Raji (cell line): Measurements from ENCODE around the gene MYO5A.

Experiments
- POLR2A ChIP-seq: IDR thresholded peaks from 2 replicates; pipeline ENCODE4 v1.6.1; 2011; ENCODE audit warnings: low read depth, low read length, control low read depth; ENCODE audit not compliant: insufficient read depth

MYO5A gene

DNA sequence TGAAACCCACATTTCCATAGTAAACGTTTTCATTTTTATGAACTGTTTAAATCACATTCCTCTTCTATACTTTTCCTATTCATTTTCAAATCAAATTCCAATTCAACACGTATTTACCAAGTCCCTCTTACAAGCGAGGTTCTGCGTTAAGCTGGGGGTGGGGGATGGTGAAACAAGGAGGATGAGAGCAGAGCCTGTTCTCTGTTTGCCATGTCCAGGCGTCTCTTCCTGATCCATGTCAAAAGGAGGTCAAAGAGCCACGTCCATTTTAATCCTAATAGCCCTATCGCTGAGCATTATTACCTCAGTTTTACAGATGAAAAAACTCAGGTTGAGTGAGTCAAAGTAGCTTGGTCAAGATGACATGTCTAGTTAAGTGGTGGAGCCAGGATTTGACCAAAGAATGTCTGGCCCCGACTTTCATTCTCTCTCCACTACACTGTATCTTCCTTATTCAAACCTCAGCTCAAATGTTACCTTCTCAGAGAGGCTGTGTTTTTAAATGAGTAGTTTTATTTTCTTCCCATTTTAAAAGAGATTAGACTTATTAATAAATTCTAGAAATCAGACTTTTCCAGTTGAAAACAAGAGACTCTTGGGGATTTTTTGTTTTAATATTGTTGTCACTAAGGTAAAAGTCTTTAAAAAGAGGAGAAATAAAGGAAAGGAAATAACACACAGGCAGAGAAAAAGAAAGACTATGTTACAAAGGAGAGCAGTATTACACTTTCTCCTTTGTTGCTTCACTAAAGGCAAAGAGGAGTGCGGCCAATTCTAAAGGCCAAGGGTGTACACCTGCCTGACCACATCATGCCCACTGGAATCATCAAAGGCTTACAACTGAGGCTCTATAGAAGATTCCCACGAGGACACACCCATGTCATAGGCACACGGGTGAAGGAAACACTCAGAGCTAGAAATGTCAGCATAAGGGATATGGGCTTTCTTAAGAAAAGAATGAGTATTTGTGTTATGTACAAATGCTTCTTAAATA is 42.4 kb downstream of the MYO5A start:
- TF ChIP-seq POLR2A = no peak

DNA sequence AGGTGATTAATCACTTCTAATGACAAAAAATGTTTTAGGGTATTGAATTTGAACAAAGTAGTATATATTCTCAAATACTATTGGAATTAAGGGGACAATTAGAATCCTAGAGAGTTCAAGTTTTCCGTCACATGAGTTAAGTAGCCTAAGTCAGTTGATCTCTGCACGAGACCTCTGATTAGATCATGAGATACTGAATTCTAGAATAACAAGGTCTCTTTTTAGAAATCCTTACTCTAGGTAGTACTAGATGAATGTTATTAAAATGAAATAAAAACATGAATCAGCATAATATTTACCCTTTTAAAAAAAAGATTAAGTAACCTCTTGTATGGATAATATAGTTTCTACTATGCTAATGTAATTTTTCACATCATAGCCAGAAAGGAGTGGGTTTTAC is 43.4 kb downstream of the MYO5A start:
- TF ChIP-seq POLR2A = no peak

DNA sequence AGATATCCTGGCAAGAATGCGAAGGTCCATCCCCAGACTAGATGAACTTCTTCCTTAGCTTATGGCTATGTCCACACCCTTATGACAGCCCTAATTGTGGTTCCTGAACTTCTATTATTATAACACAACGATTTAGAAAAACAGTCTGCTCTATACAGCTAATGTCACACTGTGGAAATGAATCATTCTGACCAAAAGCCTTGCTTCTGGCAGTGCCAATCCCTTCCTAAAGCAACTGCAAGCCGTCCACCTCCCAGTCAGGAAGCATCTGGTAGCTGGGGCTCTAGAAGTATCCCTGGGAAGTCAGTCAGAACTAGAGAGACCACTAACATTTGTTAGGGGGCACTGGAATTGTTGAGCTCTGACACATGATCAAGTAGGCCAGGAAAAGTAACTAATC is 45.0 kb downstream of the MYO5A start:
- TF ChIP-seq POLR2A = no peak

DNA sequence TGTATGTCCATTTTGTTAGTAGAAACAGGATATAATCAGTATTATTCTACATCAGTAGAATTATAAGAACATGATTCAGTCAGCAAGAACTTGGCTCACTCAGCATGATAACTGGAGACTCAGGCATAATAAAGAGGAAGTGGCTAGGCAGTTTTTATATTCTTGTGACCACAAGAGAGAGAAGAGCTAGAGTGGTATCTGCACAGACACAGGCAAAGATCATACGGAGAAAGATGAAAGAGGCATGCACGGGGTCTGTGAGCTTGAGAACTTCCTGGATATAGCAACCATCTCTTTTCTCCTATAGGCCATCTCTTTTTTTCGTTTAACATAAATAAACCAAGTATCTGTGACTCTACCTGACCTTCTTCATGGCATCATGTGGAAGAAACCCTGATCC is 46.8 kb downstream of the MYO5A start:
- no peak for TF ChIP-seq POLR2A

DNA sequence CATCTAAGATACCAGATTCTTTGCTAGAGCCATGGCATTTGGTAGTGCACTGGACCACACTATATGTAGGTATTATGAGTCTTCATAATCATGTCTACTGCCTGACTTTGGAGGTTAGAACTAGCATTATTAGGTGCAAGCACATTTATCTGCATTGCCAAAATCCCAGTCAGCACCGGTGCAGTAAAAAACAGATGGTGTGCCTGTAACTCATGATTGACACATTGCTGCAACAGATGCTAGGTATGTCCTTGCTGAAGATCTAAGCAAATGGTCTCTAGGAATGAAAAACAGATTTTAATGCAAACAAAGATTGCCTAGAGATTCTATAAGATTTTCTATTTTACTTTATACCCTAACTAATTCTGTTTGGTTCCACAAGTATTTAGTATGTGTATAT is 47.7 kb downstream of the MYO5A start:
- TF ChIP-seq POLR2A = no peak

DNA sequence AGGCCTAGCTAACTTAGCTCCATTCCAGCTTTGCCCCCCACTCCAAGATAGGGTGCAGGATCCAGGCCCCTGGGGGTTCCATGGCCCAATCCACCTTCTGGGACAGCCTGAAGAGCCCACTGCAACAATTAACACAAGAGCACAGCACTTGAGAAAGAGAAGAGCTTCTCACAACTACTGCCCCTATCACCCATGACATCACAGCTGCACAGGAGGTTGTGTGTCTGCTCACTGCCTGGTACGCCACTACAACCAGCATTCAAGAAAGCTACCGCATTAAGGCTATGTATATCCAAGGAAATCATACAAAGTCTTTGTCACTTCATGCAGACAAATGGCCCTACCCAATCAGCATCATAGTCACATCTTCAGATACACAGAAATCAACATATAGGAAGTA is 62.0 kb downstream of the MYO5A start:
- TF ChIP-seq POLR2A = no peak

DNA sequence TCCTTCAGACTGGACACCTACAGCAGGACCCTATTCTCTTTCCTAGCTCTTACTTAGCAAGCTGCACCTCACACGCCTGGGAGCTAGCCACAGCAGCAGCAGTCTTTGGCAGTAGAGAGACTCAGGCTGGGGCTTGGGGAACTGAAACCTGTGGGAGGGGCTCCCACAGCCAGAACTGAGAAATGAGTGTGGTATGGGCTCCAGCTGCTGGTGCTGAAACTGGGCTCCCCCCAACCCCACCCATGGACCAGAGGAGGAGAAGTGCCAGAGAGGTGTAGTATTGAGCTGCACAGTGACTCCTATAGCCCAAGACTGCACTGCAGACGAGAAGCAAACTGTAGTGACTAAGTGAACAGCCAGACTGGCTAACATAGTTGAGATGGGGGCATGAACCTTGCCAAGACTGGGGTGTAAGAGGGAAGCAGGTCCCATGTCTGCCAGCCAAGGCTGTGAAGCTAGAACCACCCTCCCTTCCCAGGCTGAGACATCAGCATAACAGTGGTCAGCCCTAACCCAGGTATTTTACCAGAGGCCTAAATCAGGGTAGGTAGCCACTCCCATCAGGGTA is 62.5 kb downstream of the MYO5A start:
- TF ChIP-seq POLR2A = no peak

DNA sequence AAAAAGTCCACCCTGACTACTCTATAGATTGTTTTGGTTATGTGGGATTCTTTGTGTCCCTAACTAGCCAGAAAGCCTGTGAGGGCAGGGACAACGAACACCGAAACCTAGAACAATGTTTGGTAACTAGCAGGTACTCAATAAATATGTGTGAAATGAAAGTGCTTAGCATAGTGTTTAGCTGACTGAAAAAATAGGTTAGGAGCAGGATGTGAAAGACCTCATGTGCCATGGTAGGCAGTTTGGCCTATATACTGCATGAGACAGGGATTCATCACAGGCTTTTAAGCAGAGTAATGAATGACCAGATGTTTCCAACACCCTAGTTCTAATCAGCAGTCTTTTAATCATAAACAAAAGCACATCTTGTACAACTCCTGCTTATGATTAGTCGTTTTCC is 64.2 kb downstream of the MYO5A start:
- TF ChIP-seq POLR2A = no peak

DNA sequence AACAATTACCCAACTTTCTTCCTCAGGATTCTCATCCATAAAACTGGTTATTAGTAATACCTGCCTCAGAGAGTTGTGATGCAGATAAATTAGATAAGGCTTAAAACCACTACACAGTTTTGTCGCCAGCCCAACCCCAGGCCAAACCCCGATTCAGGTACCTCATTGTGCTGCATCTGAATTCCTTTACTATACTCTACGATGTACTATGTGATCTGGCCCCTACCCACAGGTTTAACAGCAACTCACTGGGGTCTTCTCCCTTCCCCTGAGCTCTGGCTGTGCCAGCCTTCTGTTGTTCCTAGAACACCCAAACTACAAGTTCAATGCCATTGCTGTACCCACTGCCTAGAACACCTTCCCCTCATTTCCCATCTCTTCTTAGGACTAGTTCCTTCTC is 64.6 kb downstream of the MYO5A start:
- TF ChIP-seq POLR2A = no peak

DNA sequence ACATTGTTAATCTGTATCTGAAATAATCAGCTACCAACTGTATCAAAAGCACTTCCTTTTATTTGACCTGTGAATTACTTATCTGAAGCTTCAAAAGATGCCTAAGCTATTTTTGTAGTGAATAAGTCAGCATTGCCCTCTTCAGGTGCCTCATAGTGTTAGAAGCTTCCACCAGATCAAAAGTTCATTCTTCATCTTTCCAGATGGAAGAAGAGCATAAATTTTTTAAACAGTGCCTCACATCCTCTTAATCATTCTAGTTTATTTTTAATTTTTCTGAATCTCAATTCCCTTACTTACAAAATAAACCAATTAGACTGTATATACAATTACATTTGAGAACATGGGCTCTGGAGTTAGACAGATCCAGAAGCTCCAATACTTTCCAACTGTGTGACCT is 65.0 kb downstream of the MYO5A start:
- TF ChIP-seq POLR2A = no peak

DNA sequence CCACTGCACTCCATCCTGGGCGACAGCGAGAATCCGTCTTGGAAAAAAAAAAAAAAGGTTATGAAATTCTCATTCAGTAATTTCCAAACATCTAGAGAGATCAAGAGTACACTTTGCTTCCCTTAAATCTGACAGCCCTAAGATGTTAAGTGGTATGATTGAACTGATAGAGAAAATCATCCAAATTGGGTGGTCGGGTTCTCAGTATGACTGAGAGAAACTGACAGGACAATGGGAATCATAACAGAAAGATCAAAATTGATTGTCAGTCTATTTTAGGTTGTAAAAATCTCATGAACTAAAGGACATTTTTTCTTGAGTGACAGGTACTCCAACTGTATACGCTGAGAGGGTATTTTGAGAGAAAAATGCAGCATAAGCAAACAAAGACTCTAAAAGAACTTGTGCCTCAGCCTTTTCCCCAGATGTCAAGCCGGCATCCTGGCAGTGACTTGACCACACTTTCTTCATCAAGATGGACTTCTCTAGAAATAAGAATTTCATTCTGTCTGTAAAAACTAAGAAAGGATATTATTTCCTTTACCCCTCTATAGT is 65.8 kb downstream of the MYO5A start:
- no peak for TF ChIP-seq POLR2A

DNA sequence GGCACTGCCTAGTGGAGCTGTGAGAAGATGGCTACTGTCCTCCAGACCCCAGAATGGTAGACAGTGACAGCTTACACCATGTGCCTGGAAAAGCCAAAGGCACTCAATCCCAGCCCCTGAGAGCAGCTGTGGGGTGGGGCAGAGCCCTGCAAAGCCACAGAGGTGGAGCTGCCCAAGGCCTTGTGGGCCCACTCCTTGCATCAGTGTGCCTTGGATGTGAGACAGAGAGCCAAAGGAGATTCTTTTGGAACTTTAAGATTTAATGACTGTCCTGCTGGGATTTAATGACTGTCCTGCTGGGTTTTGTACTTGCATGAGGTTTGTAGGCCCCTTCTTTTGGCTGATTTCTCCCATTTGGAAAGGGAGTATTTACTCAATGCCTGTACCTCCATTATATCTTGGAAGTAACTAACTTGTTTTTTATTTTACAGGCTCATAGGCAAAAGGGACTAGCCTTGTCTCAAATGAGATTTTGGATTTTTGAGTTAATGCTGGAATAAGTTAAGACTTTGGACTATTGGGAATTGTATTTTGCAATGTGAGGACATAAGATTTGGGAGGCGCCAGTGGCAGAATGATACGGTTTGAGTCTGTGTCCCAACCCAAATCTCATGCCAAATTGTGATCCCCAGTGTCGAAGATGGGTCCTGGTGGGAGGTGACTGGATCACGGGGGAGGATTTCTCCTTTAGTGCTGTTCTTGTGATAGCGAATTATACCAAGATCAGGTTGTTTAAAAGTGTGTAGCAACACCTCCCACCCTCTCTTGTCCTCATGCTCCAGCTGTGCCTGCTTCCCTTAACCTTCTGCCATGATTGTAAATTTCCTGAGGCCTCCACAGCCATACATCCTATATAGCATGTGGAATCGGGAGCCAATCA is 80.4 kb downstream of the MYO5A start:
- TF ChIP-seq POLR2A = no peak

DNA sequence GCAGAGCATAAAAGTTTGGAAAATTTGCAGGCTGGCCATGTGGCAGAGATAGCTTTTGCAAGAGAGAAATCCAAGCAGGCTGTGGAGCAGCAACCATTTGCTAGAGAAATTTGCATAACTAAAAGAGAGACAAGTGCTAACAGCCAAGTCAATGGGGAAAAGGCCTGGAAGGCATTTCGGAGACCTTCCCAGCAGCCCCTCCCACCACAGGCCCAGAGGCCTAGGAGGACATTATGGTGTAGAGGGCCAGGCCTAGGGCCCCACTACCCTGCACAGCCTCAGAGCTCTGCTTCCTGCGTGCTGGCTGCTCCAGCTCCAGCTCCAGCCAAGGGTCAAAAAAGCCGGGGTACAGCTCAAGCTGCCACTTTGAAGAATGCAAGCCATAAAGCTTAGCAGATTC is 82.7 kb downstream of the MYO5A start:
- no peak for TF ChIP-seq POLR2A

DNA sequence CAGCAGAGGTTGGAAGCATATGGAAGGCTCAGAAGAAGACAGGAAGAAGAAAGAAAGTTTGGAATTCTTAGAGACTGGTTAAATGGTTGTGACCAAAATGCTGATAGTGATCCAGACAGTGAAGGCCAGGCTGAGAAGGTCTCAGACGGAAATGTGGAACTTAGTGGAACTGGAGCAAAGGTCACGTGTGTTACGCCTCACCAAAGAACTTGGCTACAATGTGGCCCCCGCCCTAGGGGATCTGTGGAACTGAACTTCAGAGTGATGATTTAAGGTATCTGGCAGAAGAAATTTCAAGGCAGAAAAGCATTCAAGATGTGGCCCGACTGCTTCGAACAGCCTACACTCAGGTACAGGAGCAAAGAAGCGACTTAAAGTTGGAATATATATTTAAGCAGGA is 83.1 kb downstream of the MYO5A start:
- no peak for TF ChIP-seq POLR2A

DNA sequence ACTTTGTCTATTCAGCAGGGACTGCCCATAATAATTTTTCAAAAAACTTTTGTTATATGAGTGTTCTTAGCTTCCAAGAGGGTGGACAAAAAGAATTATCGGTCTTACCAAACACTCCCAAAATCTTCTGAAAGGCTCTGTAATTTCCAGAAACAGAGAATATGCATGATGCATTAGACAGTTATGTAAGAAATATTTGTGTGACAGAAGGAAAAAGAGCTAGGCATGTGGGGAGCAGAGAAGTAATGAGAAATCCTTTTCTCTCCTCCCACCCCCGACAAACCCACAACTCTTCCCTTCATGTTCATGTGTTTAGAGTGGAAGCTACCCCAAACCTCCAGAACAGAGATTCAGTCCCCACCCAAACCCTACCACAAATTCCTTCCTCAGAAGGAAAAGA is 86.8 kb downstream of the MYO5A start:
- TF ChIP-seq POLR2A = no peak
